Activated CD4-positive, alpha-beta T cell treated with anti-CD3 and anti-CD28 coated beads, Interleukin-2, amount 50 U/mL, for 1 hour (primary cell): ENCODE data around the gene SORBS1.

ENCODE experiments used
- DNase-seq: peaks from one replicate; pipeline ENCODE4 v3.0.0-alpha.2; 2020

SORBS1 gene

DNA sequence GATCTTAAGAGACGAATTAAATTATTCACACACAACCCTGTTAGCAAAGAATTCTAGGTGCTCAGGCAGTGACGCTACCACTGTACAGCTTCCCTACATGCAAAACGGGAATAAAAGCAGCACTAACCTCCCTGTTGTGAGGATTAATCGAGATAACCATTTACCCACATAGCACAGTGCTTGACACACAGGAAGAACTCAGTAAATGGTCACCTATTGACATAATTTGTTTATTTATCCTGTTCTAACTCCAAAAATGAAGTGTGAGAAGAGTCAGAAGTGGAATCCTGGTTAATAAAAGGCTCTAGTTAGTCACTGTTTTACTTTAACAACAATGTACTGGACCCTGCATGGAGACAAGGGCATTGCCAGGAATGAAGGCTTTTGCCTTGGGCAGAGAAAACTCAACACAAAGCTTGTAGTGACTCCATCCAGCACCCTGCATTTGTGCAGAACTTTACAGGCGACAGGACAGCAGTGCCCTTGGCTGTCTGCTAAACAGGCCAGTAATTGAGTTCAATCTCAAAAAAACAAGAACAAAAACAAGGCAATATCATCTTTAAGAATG, 103.8 kb downstream of the SORBS1 start:
- DNase-seq, result no peak

DNA sequence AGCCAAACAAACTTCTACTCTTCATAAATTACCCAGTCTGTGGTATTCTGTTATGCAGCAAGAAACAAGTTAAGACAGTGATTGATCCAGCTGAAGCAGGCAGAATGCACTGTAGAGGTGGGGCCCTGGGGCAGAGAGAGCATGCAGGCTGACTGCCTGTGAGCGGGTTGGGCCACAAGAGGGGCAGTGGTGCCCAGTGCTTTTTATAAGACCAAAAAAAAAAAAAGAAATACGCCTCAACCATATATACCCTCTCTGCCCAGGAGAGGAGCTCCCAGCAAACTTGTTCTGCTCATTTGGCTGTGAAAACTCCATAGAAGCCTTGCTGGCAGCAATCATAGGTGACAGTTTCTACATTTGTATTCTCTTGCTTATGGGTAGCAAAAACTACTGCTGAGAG, 104.7 kb downstream of the SORBS1 start:
- no peak for DNase-seq

DNA sequence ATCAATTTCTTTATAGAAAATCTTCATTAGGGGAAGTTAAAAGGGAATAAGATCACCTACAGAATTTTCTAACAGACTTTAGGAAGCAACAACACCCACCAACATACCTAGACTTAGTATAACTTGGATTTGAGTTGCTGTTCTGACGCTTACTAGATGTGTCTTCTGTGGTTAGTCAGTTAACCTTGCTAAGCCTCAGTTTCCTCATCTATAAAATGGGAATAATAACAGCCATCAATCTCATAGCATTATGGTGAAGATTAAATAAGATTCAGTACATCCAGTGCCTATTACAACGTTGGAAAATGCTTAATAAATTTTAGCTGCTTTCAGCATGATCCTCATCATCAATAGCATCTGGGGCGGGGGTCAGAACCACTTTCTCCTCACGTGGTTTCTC, 106.2 kb downstream of the SORBS1 start:
- DNase-seq, result no peak

DNA sequence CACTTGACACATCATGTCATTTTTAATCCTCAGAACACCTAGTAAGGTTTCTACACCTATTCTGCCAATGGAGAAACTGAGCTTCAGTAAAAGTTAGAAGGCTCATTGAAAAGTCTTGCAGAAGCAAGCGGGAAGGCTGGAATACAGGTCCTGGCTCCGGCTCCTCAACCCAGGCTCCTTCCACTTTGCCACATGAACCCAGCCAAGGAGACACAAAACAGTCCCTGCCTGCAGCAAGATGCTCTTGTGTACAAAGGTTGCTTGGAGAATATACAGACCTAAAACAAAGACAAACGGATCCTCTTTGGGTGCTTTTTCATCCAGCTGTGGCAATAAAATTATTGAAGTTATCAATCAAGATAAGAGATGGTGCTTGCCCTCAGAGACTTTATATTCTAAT, 106.8 kb downstream of the SORBS1 start:
- DNase-seq, result no peak

DNA sequence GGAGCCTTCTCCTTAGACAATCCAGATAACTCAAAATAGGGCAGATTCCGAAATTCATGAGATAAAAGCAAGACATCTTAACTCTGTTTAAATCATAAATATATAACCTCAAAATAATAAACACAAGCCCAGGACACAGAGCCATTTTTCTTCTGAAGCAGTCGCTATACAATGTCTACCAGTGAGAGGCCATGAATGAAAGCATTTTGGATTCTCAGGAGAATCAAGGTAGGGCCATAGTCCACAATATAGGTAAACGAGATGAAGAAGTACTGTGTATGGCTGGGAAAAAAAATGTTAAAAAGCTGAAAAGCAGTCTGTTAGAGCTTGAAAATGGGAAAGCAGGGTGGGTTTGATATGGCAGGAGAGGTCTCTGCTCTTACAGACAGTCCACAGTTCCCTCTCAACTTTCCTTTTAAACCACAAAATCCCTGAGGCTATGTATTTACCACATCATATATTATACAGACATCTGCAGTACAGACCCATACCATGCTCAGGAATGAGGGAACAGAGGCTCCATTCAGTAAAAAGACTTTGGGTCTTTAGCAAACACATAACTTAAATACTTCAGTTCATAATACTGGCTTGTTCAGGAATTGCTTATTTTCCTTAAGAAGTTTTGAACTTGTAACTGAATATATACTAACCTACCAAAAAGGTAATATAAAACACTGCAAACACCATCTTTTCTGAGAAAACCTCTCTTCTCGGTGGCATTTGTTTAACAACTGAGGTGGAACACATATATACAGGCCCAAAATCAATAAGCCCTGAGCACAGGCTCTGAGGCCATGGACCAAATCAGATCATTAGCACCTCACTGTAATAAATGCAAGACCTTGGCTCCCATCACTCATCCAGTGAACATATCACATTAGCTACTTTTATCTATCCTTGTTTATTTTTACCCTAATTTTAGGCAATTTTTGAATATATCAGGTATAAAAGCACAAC, 109.3 kb downstream of the SORBS1 start:
- no peak for DNase-seq

DNA sequence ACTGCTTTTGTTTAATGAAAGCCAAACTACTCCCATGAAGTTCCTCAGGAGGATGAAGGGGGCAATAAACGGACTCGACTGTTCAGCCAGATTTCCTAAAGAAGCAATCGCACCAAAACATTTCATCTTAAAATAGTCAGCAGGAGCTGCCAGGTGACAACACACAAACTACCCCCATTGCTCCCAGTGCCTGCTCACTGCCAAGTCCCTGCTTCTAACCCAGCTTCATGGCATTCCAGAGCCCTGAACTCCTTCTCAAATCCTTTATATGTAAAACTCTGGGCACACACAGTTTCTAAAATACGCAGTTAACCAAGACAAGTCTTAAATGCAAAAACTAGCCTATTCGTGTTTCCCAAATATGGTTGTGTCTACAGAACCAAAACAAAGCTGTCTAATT, 110.0 kb downstream of the SORBS1 start:
- no peak for DNase-seq

DNA sequence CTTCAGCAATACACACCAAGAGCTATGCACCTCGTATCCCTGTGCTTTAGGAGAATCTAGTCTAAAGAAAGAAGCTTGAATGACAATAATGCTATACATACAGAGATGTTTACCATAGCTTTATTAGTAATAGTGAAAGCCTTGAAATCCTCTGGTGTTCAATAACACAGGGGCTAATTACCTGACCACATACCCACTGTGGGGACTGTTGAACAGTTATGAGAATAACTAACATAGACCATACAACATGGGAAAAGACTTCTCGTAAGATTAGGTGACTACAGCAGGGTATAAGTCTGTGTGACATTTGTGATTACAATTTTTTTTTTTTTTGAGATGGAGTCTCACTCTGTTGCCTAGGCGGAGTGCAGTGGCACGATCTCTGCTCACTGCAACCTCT, 111.0 kb downstream of the SORBS1 start:
- no peak for DNase-seq

DNA sequence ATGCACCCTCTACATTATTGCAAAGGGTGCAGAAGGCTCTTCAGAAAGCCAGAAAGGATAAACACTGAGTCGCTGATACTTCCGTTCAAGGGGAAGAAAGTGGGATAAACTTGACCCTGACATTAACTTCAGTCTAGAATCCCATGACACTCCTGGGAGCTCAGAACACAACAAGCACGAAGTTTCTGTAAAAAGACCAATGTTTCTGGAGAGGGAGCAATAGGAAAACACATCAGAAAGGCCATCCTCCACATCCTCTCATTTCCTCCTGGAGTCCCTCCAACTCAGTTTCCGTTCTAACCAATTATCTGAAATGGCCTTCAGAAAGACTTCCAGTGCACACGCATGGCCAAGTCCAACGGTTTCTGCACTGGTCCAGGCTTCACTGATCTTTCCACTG, 113.5 kb downstream of the SORBS1 start:
- DNase-seq, result no peak

DNA sequence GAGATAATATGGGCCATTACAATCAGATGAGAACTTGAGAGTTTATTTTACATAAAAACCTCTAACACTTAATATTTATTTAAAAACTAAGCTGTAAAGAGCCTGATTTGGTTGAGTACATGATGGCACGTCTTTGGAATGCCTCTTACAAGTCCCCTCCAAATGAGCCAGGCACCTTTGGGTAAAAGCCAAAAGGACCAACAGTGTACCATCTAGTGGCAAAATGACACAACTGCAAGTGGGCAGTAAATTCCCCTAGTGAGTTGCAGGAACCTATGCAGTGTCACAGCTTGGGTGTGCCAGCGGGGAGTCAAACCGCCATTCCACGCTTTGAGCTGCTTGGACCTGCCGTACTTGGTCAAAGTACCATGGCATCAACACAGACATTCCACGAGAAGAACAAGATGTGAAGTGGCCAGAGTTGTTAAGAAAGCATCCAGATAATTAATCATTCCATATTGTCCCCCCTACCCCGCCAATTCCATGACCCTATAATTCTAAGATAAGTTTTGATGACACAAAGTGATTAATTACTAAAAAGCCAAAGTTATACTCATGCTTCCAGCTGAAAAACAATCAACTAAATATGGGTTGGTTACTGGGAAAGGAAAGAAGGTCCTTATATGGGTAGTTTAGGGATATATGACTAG, 115.2 kb downstream of the SORBS1 start:
- no peak for DNase-seq

DNA sequence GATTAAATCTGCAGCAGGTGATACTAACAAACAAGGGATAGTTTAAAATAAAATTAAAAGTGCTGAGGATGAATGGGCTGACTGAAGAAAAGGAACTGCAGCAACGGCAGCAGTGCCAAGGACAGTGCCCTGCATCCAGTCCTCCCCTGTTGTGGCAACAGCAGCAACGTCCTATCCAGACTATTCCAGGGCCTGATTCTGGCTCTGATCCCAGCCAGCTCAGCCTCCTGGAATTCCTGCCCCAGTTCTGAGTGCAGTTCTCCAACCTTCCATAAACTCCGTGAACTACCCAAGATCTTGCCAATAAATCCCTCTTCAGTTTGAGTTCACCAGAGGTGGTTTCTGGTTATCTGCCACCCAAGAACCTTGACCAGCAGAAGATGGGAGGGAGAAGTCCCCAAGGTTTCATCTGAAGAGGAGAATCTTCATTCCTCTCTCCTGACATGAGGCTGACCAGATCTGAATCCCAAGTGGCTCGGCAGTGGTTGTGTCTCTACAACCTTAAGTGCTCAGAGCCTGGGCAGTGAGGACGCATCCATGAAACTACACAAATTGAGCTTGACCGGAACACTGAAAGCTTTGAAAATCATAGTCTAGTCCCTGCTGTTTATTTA, 115.8 kb downstream of the SORBS1 start:
- DNase-seq, result no peak

DNA sequence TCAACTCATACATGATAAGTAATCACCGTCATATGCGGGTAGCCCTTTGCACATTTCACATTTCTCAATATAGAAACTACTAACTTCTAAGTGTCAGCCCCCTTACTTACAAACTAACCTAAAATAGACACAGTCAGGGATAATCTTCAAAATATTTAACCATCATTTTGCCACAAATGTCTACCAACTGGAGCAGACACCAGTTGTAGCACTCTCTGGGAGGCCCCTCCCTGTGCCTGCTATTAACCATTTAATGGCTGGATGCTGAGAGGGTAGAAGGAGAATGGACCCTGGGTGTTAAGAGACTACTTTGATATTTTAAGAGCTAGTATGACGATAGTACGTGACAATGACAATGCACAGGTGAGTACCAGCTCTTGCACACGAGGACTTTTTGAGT, 116.4 kb downstream of the SORBS1 start:
- DNase-seq, result no peak

DNA sequence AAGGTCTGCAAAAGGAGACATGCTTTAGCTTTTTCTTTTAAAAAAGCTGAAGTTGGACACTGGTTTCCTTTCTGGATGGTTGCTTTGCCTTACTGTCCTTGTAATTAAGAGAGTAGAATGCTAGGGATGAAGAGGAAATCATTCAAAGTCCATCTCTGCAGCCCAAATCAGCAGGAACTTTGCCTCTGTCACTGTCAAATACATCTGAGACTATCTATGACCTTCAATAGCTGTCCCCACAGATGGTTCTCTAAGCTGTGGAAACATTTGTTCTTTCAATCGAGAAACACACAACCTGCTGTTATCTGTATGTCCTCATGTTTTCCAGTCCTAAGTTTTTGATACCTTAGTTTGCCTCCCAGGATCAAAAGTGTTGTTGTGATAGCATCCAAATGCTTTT, 117.5 kb downstream of the SORBS1 start:
- DNase-seq, result no peak

DNA sequence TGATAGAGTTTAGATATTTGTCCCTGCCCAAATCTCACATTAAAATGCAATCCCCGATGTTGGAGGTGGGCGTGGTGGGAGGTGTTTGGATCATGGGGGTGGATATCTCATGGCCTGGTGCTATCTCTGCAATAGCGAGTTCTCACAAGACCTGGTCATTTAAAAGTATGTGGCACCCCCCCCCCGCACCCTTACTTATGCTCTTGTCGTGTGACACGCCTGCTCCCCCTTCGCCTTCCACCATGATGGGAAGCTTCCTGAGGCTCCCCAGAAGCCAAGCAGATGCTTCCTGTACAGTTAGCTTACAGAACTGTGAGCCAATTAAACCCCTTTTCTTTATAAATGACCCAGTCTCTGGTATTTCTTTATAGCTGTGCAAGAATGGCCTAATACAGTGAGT, 118.8 kb downstream of the SORBS1 start:
- no peak for DNase-seq

DNA sequence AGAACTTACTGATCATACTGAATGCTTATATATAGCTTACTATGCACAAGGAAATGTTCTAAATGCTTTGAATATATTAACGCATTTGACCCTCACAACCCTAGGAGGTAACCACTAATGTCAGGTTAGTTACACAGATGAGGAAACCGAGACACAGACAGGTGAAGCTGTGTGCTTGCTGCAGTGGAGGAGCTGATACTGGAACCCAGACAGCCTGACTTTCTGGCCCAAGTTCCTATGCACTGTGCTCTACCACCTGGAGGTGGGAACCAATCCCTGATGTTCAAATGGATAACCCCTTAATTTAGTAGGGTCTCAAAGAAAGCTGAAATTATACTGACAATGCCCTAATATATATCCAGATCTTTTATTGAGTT, 119.6 kb downstream of the SORBS1 start:
- DNase-seq, result no peak

DNA sequence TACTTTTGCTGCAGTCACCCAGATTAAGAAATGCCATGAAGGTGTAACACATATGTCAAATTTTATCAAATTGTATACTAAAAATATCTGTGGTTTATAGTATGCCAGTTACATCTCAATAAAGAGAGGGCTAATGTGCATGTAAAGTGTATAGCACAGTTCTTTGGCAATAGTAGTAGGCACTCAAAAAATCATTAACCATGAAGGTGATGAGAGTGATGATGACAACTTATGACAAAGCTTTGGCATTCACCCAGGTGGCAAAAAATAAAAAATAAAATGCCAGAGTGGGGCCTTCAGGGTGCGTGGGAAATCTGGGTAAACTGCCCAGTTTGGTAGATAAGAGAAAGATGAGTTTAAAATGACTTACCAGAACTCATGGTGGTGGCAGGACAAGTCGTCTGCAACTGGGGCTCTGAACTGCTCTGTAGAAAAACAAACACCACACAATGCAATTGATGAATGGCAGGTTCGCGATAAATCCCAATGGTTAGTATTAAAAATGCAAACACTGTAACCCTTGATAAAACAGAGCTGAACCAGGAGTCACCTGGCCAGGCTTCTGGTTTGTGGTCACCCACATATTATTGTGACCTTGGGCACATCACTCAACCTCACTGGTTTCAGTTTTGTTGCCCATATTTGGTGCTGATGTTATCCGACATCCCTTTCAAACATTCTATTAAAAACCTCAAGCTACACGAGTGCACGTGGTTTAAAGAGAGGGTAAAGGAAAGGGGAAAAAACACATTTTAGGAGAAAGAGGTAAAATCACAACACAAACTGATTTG, 120.2 kb downstream of the SORBS1 start:
- no peak for DNase-seq

DNA sequence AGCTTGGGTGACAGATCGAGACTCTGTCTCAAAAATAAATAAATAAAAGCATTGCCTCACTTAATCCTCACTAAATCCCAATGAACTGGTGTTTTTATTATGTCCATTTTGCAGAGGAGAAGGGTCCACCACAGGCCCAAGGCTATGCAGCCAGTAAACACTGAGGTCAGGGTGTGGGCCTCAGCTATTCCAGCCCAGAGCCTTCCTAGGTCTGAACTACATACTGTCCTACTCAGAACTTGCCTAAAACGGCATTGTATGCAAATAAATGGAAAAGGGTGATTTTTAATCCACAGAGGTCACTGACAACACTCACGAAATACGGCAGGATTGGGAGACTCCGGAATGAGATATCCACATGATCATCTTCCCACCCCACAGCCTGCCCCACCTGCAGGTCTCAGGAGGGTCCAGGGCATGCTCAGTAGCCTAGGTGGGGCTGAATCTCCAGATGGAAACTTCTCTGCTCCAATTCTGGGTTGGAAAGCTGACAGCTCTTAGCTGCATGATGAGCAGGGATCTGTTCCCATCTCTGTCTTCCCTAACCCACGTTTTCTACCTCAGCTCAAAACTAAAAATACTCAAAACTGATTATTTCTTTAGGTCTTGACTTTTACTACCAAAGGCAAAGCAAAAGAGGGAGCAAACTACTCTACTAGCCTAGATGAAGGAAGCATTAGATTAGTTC, 121.0 kb downstream of the SORBS1 start:
- no peak for DNase-seq

DNA sequence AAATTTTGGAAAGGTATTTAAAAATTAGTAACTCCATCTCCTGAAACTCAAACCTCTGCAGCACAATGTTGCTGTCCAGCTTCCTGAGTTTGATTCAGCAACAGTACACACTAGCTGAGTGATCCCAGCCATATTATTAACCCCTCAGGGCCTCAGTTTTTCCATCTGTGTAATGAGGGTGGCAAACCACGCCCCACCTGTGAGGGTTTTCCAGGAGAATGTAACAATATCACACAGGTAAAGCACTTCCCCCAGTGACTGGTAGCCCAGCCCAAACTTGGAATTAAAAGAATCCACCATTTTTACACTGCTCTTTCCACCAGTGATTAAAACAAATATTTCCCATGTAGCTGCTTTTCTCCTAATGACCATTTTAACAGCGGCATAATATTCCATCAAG, 122.4 kb downstream of the SORBS1 start:
- no peak for DNase-seq

DNA sequence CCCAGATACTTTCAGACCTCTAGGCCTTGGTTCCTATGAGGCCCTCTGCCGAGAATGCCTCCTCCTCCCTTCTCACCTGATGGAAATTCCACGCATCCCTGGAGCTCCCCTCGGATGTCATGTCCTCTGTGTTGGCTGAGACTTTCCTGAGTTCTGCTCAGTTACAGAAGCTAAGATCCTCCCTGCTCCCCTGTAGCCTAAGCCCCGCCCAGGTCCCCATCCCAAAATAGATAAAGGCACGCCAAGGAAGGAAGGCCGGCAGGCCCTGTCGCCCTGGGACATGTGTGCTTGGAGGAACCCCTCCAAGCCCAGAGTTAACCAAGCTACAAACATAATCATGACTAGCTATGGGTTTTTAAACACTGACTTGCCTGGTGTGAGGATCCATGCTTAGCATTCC, 123.5 kb downstream of the SORBS1 start:
- DNase-seq, result no peak

DNA sequence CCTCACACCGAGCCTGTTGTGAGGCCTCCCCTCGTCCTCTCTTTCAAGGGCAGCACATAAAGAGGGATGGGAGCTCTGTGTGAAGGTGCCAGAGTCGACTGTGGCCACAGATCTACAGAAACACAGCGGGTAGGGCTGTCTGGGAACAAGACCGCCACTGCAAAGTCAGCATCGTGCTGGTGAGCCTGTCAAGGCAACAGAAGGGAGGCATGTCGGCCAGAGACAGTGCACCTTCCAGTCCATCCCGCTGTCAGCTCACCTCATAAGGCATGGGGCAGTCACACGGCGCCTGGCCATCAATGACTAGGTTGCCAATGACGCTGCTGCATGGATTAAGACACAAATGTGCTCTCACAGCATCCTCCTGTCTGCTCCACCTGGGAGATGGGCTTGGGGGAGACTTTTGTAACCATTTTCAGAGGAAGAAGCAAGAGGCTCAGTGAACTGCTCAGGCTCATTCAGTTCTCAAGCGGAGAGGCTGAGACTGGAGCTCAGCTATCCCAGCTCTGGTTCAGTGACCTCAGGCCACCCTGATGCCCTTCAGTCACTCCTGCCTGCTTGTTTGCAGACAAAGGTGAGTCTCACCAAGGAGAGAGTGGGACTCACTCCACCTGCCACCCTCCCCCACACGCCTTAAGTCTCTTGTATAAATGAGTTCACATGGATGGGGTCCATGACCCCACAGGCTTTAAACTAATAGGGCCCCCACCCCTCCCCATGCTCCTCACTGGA, 125.5 kb downstream of the SORBS1 start:
- DNase-seq, result no peak

DNA sequence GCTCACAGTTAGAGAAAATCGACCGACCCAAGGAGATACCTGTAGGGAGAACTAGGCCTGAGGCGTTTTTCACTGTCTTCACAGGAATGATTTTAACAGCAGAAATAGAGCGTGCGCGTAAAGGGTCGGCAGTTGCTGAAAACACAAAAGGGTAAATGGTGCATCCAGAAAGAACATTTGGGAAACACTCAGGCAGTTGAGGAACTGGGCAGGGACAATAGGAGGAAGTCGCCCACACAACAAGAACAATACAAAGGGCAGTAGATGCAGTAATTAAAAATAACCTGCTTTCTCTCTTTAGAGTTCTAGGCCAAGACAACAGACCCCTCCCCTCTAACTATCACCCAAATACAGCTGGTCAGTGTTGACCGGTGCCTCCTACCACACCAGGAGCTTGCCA, 126.6 kb downstream of the SORBS1 start:
- no peak for DNase-seq

DNA sequence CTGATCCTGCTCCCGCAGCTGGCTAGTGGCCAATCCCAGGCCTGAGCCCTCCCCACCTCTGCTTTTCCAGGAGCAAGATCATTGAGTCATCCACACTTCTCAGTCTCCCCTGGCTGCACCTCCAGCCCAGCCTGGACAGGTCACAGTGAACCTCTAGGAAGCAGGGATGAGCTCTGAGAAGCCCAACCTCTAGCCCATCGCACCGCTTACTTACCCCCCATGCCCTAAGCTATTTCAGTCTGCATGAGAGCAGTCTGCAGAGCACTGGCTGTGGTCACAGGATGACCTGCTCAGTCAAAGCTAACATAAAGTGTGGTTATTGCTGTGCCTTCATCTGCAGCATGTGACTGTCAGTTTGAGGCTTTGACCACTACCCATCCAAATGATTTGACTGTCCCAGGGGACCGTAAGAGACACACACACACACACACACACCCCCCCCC, 129.2 kb downstream of the SORBS1 start:
- no peak for DNase-seq
